ENCODE measurements around the gene GSDME.

GSDME gene

DNA sequence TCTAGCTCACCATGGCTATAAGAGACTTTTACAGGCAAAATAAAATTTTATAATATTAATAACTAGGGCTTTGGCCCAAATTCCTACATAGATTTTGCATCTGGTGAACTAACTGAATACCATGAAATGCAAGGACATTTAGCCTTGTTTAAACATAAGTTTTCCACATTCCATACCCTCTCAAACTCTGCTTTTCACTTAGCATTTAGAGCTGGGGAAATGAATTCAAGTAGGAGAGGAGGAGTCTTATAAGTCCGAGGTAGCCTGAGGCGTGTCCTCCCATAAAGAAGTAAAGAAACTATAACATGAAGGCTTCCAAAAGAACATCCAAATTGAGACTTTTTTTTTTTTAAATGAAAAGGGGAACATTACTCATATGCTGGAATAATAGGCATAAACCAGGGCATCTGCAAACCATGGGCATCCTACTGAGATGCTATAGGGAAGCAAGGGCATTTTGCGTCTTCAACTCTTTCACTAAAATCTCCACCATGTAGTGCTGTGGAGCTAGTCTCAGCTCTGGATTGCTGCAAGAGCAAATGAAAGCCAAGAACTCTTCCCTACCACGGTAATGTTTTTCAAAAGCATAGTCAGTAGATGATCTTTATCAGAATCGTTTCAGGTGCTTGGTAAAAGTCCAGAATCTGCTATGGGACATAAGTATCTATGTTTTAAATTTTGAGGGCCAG, 104.9 kb downstream of the GSDME start:
- DNase-seq (ENCODE audit: low spot score) = no peak
